Esophagus (tissue), 2 donors: Measurements from ENCODE around the gene MAP1B. TPM values are rescaled to one million over a fixed set of nuclear protein-coding genes. Genes with fewer than 3 reads are reported as not detected.
A peak's percentile ranks its signal among the peaks of the same experiment; 100 is the strongest.

ENCODE experiments used
- H3K27ac ChIP-seq, 2 donors: one replicate each; pipeline ENCODE4 v1.5.1; 2013; ENCODE audit warnings: low read depth in 2 of 2, mild to moderate bottlenecking in 2 of 2, inconsistent platforms in 1 of 2, low read length in 1 of 2, moderate library complexity in 1 of 2
- H3K27me3 ChIP-seq, 2 donors: one replicate each; pipeline ENCODE4 v1.6.1; 2013; ENCODE audit warnings: low read length in 2 of 2, control low read depth in 1 of 2, mild to moderate bottlenecking in 1 of 2; ENCODE audit not compliant: insufficient read depth in 2 of 2, control insufficient read depth in 1 of 2
- H3K36me3 ChIP-seq, 2 donors: one replicate each; pipeline ENCODE4 v1.6.1; 2013; ENCODE audit warnings: low read length in 1 of 2; ENCODE audit not compliant: control insufficient read depth in 2 of 2, insufficient read depth in 2 of 2
- H3K4me1 ChIP-seq, 2 donors: one replicate each; pipeline ENCODE4 v1.6.1; 2013; ENCODE audit warnings: low read length in 1 of 2; ENCODE audit not compliant: control insufficient read depth in 2 of 2, insufficient read depth in 2 of 2
- H3K4me3 ChIP-seq, 2 donors: one replicate each; pipeline ENCODE4 v1.5.1; 2013; ENCODE audit warnings: low read length in 2 of 2, mild to moderate bottlenecking in 2 of 2, low read depth in 1 of 2, moderate library complexity in 1 of 2
- H3K9me3 ChIP-seq, 2 donors: one replicate each; pipeline ENCODE4 v1.6.1; 2013; ENCODE audit warnings: mild to moderate bottlenecking in 2 of 2, low read depth in 1 of 2, low read length in 1 of 2, moderate library complexity in 1 of 2; ENCODE audit not compliant: control insufficient read depth in 2 of 2, insufficient read depth in 1 of 2
- WGBS, 2 donors: extraction: QIAGEN DNeasy Blood & Tissue Kit; methylation state at CpG; one replicate each; pipeline ENCODE4 v1.1.7; 2013; 5-methylcytosine and 5-hydroxymethylcytosine counted together
- polyA plus RNA-seq, 2 donors: library from polyadenylated mRNA; stranded (reverse); fragments of 200-250 nt; gene quantifications; one replicate each; pipeline ENCODE4 v1.2.3, GENCODE V29; 2013
- donor health status: healthy with polysubstance abuse.
- donor health status: Bipolar disorder and iron deficiency.

The MAP1B gene
- polyA plus RNA-seq, 2 donors, result 1.8 to 2.5 TPM

- Histone ChIP-seq H3K27ac (no peak overlapping the region), H3K36me3 (no peaks in the 10 kb centered on the region), H3K9me3 (no peaks in the 10 kb centered on the region), H3K4me1 (peaks cover 2 to 5% of the 10 kb centered on the region in 2 donors), H3K4me3 (no peak overlapping the region), H3K27me3 (no peaks in the 10 kb centered on the region)
- WGBS, 2 donors, result 80 to 83% methylated on average over 1 of the region's 1 CpG
Measured at GRCh38 chr5:72125271-72125940, 18.1 kb downstream of the MAP1B start.

DNA sequence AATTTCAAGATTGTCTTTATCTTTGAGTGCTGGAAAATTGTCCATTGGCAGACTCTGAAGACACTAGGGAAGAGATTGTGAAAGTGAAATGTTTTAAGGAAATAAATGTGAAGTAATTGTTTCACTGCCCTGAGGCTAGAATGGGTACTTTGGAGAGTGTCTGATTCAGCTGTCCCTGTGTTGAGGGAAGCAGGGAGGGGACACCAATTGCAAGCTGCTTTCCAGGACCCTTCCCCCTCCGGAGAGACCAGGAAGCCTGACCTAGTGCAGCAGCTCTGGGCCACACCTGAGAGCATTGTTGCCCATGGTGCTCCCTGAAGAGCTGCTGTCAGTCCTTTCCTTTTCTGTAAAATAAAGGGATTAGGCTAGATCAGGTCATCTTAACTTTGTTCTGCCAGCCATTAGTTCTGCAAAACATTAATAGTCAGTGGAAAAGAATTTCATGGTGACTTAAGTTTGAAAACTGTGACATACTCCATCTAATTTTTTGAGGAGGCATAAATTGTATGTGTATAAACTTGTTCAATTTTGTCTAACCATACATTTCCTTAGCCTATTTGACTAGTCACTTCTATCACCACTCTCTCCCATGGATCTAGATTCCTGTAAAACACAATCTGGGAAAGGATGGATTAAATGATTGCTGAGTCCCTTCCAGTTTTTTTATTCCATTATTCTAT, 18.8 kb downstream of the MAP1B start:
- Histone ChIP-seq H3K36me3 (no peaks in the 10 kb centered on the region), H3K9me3 (no peaks in the 10 kb centered on the region), H3K27ac (no peak overlapping the region), H3K4me1 (peaks cover 2 to 5% of the 10 kb centered on the region in 2 donors), H3K4me3 (no peak overlapping the region), H3K27me3 (no peaks in the 10 kb centered on the region)
- WGBS, 2 donors, result 6 to 8% methylated on average over 1 of the region's 1 CpG

DNA sequence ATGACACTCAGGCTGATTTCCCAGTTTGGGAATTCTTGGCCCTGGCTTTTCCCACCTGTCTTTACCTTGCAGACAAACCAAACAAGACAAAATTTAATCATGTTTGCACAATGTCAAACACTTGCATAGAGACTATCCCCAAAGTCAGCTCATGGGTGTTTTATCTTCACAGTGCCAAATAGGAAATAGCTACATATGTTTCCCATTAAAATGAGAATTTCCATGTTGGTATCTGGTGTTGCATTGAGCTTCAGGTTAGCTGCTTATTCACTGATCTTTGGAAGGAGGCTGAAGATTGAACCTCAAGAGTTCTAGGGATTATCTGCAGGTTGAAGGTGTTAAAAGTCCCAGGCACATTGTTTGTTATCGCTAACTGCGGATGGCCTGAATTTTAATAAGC, 19.5 kb downstream of the MAP1B start:
- no peaks in the 10 kb centered on the region for H3K27me3 ChIP-seq
- H3K4me1 ChIP-seq, result peaks cover 2 to 5% of the 10 kb centered on the region in 2 donors
- no peak overlapping the region for H3K27ac ChIP-seq
- H3K4me3 ChIP-seq, result no peak overlapping the region
- 95 to 100% methylated on average over 2 of the region's 2 CpGs for WGBS, 2 donors
- no peaks in the 10 kb centered on the region for H3K9me3 ChIP-seq
- no peaks in the 10 kb centered on the region for H3K36me3 ChIP-seq

DNA sequence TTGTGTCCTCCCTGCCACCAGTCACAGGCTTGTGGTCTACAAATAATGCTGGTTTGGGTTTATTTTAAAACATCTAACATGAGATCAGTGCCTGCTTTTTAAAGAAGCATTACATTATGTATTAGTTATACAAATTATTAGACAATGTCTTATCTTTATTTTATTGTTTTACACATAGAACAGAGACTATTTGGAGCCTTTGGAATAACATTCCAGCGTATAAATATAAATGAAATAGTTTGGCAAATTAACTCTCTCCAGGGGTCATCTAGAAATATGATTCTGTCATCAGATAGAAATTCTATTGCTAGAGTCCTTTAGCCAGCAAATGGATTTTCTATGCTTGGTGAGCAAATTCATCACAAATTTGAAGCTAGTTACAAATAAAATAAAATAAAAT, 22.4 kb downstream of the MAP1B start:
- Histone ChIP-seq H3K4me1 (peaks cover 3 to 9% of the 10 kb centered on the region in 2 donors), H3K9me3 (no peaks in the 10 kb centered on the region), H3K36me3 (no peaks in the 10 kb centered on the region), H3K27me3 (no peaks in the 10 kb centered on the region), H3K4me3 (no peak overlapping the region), H3K27ac (no peak overlapping the region)
- WGBS, 2 donors, result 56 to 58% methylated on average over 1 of the region's 1 CpG

GRCh38 chr5:72130351-72130761, 23.1 kb downstream of the MAP1B start:
- Histone ChIP-seq H3K4me1 (peaks cover 3 to 9% of the 10 kb centered on the region in 2 donors), H3K4me3 (no peak overlapping the region), H3K36me3 (no peaks in the 10 kb centered on the region), H3K27ac (no peak overlapping the region), H3K27me3 (no peaks in the 10 kb centered on the region), H3K9me3 (no peaks in the 10 kb centered on the region)
- 63 to 77% methylated on average over 2 of the region's 2 CpGs for WGBS, 2 donors

GRCh38 chr5:72133212-72133990, 26.1 kb downstream of the MAP1B start:
- peak overlapping the region in 1 of 2 donors; percentile 20 for H3K27ac ChIP-seq
- no peak overlapping the region for H3K4me3 ChIP-seq
- WGBS, 2 donors, result 67 to 77% methylated on average over 4 of the region's 4 CpGs
- H3K4me1 ChIP-seq, result peaks cover 0 to 7% of the 10 kb centered on the region in 2 donors
- H3K9me3 ChIP-seq, result no peaks in the 10 kb centered on the region
- H3K27me3 ChIP-seq, result no peaks in the 10 kb centered on the region
- no peaks in the 10 kb centered on the region for H3K36me3 ChIP-seq

DNA sequence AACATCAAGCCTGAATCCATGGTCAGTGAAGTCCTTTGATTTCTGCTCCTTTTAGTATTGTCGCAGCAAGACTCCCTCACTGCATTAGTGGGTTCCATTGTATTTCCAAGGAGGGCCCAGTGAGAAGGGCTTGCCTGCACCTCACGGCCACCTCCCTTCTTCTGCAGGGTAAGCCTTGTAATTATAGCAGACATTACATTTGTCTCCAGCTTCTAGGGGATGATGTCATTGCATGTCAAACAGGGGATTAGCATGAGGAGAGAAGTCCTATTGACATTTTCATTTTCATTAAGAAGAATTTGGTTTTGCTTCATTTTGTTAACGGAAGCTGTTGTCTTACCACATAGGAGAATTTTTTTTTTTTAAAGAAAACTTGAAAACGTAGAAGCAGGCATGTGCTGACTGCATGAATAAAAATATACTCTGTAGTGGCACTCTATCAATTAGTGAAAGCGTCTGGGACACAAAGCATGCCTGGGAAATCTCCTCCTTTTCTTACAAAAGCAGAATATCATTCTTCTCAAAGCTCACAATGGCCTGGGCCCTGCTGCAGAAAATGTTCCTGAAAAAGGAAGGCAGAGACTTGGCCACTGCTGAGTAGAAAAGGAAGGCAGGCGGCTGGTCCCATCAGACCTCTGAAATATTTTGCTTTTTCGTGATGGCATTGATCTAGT, 27.1 kb downstream of the MAP1B start:
- H3K27ac ChIP-seq, result no peak overlapping the region
- H3K4me1 ChIP-seq, result peaks cover 0 to 7% of the 10 kb centered on the region in 2 donors
- 62 to 70% methylated on average over 7 of the region's 7 CpGs for WGBS, 2 donors
- no peaks in the 10 kb centered on the region for H3K9me3 ChIP-seq
- H3K27me3 ChIP-seq, result no peaks in the 10 kb centered on the region
- no peaks in the 10 kb centered on the region for H3K36me3 ChIP-seq
- no peak overlapping the region for H3K4me3 ChIP-seq

GRCh38 chr5:72137826-72138409, 30.6 kb downstream of the MAP1B start:
- 34 to 38% methylated on average over 2 of the region's 2 CpGs for WGBS, 2 donors
- Histone ChIP-seq H3K9me3 (no peaks in the 10 kb centered on the region), H3K36me3 (no peaks in the 10 kb centered on the region), H3K27ac (no peak overlapping the region), H3K4me1 (peaks cover 0 to 5% of the 10 kb centered on the region in 2 donors), H3K4me3 (no peak overlapping the region), H3K27me3 (no peaks in the 10 kb centered on the region)

DNA sequence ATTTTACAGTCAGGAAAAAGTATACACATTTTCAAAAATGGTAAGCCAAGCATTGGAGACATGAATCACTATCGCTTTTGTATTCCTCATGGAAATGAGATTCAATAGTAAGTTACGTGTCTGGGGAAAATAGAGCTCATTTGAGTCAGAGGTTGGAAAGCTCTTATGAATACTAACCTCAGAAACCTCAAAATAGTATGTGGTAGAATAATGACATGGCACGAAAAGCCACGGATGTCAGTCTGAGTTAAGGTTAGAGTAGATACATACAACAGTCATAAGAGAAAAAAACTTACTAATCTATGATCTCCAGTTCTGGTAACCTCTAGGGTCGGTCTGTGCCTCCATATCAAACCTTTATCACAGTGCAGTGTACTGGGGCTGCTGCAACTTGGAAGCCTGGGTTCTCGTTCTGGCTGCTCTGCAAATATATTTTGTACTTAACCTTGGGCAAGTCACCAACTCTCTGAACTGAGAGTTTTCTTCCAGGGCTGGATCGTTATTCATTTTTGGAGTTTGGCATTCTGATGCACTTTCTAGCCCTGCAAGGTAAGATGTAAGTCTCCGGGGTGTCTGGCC, 31.8 kb downstream of the MAP1B start:
- H3K27me3 ChIP-seq, result no peaks in the 10 kb centered on the region
- no peaks in the 10 kb centered on the region for H3K4me1 ChIP-seq
- no peak overlapping the region for H3K4me3 ChIP-seq
- peak overlapping the region in 1 of 2 donors; percentile 30 for H3K27ac ChIP-seq
- H3K36me3 ChIP-seq, result no peaks in the 10 kb centered on the region
- H3K9me3 ChIP-seq, result no peaks in the 10 kb centered on the region
- 47 to 49% methylated on average over 8 of the region's 8 CpGs for whole genome bisulfite sequencing, 2 donors
